ENCODE results near the gene CASZ1.

The CASZ1 gene, protein sequence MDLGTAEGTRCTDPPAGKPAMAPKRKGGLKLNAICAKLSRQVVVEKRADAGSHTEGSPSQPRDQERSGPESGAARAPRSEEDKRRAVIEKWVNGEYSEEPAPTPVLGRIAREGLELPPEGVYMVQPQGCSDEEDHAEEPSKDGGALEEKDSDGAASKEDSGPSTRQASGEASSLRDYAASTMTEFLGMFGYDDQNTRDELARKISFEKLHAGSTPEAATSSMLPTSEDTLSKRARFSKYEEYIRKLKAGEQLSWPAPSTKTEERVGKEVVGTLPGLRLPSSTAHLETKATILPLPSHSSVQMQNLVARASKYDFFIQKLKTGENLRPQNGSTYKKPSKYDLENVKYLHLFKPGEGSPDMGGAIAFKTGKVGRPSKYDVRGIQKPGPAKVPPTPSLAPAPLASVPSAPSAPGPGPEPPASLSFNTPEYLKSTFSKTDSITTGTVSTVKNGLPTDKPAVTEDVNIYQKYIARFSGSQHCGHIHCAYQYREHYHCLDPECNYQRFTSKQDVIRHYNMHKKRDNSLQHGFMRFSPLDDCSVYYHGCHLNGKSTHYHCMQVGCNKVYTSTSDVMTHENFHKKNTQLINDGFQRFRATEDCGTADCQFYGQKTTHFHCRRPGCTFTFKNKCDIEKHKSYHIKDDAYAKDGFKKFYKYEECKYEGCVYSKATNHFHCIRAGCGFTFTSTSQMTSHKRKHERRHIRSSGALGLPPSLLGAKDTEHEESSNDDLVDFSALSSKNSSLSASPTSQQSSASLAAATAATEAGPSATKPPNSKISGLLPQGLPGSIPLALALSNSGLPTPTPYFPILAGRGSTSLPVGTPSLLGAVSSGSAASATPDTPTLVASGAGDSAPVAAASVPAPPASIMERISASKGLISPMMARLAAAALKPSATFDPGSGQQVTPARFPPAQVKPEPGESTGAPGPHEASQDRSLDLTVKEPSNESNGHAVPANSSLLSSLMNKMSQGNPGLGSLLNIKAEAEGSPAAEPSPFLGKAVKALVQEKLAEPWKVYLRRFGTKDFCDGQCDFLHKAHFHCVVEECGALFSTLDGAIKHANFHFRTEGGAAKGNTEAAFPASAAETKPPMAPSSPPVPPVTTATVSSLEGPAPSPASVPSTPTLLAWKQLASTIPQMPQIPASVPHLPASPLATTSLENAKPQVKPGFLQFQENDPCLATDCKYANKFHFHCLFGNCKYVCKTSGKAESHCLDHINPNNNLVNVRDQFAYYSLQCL (N-terminal part only)

DNA sequence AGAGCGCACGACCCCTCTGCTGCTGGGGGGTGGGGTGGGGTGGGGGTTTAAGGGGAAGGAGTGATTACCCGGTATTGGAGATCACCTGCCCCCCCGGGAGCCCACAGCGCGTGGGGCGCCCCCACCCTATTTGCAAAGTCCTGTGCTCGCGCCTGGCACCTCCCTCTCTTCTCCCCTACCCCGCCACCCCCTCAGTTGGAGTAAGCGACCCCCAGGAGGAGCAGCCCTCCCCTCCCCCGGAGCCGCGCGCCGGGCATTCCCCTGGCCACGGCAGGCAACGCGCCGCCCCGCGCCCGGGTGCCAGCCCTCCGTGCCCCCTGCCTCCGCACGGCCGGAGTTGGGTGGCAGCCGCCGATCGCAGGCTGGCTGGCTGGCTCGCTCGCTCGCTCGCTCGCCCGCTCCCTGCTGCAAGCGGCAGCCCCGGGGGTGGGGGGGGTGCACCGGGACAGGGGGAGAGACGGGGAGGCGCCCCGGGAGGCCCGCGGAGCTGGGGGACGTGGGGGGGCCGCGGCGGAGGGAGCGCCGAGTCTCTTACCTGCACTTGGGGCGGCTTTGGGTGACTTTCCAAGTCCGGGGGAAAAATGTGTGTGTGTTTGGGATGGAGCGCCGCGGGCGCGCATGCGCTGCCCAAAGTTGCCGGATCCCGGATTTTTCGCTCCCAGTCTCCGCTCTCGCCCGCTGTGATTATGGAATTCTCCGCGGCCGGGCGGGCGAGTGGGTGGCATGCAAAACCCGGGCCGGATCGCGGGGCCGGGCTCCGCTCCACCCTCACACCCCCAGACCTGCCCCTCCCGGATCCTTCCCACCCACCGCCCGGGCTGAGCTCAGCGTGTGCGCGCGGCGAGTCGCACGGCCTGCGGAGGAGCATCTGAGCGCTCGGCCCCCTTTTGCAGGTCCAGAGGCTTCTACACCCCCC is at the start of gene CASZ1:
CASZ1 (minus strand) TSS at position 618 of the 916 bp plus-strand sequence. CDS start 102,757 bp downstream, outside the sequence.
- peak; percentile 72 for DNase-seq (ENCODE audit: low read depth)

DNA sequence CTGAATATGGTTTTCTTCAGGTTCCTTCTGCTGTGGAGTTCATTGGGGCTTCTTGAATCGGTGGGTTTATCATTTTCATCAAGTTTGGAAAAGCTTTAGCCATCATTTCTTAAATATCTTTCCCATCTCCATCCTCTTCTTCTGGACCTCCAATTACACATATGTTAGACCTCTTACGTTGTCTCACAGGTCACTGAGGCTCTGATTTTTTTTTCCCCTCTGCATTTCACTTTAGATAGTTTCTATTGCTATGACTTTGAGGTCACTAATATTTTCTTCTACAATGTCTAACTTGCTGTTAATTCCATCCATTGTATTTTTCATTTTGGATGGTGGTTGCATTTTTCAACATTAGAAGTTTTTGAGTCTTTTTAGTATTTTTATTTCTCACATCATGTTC is 47.3 kb upstream of the CASZ1 start:
- no peak for DNase-seq (ENCODE audit: low read depth)

DNA sequence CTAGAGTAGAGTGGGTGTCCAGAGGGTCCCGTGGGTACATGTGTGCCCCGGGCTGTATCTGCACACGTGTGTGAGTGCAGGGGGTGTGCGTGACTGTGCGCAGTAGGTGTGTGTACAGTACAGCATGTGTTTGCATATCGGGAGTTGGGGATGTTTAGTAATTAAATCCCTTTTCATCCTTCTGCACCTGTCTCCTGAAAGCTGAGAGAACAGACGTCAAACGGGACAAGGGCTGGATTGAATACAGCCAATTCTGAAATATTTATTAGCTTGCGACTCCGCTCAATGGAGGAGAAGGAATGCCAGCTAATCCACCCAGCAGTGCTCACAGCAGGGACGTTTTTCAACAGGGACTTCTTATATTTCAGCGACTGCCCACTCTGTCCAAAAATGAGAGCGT is 44.7 kb upstream of the CASZ1 start:
- DNase-seq (ENCODE audit: low read depth): no peak

DNA sequence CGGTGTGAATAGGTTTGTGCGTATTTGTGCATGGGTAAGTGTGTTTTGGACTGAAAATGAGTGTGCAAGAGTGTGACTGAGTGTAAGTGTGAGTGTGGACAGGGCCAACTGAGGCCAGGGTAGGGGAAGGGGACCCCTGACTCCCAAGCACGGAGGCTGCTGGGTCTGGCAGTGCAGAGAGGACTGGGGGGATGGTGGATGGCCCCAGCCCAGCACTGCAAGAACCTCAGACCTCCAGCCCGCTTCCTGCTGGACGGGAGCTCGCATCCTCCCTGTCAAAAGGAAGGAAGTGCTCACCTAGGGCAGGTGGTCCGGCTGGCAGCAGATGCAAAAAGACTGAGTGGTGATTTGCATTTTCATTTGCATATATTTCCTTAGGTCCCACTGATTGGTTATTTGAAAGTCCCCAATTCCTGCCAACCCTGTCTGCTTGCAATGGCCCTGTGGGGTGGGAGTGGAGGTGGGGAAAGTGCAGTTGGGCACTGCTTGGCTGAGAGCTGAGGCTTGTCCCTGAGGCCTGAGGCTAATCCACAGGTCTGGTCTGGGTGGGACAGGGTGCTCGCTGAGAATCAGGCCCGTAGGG is 42.8 kb upstream of the CASZ1 start:
- DNase-seq (ENCODE audit: low read depth): no peak

DNA sequence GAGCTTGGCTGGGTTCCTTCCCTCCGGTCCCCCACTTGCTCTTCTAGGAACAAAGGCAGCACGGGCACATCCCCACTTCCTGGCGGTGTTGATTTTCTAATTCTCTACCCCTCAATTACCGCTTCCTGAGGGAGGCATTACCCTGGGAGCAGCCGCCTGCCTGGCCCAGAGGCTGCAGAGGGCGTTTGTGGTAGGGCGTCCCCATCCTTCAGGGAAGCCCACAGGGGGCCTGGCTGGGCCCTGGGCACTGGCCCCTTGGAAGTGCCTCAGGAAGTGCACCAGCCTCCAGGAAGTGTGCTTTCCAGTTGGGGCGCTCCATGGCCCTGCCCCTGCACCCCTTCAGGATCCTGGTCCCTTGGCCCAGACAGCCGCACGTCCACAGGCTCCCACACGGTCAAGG is 42.1 kb upstream of the CASZ1 start:
- no peak for DNase-seq (ENCODE audit: low read depth)

DNA sequence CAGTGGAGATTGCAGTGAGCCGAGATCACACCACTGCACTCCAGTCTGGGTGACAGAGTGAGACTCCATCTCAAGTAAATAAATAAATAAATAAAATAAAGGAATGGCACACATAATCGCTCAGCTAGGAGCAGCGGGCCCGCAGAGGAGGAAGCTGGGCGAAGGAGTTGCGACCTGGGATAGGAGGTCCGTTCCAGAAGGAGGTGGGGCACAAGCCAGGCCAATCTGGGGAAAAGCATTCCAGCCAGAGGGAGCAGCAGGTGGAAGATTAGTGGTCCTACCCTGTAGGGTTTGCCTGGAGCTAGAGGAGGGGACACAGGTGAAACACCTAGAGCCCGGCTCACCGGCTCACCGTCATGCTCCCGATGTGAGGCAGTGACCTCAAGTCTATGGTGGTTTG is 40.3 kb upstream of the CASZ1 start:
- DNase-seq (ENCODE audit: low read depth): no peak

DNA sequence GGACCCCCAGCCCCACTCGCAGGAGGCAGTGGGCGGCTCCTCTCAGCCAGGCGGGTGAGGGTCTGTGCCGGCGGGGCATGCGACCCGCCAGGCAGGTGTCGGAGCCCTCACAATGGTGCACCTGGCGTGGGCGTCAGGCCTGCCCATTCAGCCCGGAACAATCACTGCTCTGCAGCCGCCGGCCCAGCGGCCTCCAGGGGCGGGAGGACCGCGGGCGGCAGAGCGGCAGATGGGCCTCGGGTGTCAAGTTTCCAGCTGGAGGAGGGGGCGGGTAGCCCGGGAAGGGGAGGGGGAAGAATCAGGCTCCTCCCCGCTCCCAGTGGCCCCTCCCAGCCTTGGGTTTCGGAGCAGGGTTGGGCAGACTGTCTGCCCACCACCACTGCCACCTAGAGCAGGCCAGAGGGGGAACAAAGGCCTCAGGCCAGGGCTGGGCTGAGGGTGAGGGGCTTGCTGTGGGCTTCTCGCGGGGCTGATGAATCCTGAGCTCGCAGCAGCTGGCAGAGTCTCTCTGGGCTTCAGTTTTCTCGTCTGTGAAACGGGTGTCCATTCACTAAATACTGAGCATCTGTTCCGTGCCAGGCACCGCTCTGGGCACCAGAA is 39.5 kb upstream of the CASZ1 start:
- DNase-seq (ENCODE audit: low read depth): no peak

DNA sequence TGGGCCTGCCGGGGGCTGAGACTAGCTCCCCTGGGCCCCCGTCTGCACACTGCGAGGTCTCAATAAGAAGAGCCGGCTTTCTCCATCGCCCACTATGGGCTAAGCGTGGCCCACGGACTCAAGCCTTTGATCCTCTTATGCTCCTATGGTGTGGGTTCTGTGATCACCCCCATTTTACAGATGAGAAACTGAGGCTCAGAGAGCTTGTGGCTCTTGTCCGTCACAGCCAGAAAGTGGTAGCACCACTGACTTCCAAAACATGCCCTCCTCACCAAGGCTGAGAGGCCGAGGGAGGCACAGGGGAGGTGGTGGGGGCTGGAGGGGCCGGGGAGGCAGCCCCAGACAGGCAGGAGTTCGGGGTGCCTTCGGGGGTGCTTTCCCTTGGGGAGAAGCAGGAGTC is 39.0 kb upstream of the CASZ1 start:
- DNase-seq (ENCODE audit: low read depth): no peak

DNA sequence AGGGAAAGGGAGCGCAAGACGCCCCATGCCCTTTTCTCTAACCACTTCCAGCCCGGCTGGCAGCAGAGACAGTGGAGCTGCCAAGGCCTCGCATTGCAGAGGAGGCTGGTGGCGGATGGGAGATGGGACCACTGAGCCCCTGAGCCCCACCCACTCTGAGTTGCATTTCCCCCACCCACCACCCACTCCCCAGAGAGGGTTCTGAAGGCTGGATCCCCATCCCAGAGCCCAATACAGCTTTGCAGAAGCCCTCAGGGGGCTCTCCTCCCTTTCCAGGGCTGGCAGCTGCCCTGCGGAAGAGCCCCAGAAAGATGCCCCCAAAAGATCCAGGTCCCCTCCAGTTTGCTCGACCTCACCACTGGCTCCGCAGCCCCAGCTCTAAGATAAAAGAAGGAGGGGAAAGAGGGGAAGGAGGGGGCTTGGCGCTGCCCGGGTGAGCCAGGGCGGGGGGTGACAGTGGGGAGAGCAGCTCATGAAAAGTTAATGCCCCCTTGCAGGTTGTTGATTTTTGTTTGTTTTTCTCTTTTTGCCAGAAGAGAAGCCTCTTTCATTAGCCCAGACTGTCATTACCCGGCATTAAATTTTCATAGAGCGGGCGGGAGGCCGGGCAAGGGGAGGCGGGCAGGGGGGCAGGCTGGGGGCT is 38.4 kb upstream of the CASZ1 start:
- no peak for DNase-seq (ENCODE audit: low read depth)

DNA sequence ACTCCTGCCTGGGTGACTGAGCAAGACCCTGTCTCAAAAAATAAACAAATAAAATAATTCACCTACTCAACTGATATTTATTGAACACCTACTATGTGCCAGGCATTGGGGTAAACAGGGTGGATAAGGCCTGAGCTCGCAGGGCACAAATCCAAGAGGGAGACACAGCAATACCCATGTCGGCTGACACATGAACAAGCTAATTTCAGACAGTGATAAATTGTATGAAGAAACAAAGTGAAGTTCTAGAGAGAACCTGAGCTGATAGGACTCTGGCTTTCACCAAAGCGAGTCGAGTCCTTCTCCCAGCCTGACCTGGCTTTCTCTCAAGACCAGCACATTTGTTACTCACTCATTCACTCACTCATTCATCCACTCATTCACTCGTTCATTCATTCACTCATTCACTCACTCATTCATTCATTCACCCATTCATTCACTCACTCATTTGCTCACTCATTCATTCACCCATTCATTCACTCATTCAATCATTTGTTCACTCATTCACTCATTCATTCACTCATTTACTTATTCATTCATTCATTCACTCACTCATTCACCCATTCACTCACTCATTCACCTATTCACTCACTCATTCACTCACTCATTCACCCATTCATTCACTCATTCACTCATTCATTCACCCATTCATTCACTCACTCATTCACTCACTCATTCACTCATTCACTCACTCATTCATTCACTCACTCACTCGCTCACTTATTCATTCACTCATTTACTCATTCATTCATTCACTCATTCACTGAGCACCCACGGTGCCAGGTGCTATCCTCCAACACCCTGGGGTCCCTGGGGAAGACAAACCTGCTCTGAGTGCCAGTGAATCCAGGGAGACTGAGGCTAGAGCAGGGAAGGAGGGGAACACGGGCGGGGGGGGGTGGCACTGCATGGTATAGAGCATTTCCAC is 37.4 kb upstream of the CASZ1 start:
- DNase-seq (ENCODE audit: low read depth): no peak

DNA sequence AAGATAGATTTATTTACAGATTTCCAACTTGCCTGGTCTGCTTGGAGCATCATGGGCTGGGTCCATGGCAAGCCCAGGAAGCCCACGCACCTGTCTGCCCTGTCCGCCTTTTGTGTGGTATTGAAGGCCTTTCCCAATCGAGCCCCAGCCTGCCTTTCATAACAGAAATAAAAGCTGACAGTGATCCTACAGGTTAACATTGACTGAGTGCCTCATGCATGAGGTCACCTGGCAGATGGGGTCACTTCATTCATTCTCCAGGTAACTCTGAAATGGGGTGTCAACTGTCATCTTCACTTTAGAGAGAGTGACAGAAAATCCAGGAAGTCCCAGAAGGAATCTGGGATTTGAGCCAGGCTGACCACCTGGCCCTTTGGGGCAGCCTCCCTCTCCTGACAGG is 36.3 kb upstream of the CASZ1 start:
- DNase-seq (ENCODE audit: low read depth): no peak

DNA sequence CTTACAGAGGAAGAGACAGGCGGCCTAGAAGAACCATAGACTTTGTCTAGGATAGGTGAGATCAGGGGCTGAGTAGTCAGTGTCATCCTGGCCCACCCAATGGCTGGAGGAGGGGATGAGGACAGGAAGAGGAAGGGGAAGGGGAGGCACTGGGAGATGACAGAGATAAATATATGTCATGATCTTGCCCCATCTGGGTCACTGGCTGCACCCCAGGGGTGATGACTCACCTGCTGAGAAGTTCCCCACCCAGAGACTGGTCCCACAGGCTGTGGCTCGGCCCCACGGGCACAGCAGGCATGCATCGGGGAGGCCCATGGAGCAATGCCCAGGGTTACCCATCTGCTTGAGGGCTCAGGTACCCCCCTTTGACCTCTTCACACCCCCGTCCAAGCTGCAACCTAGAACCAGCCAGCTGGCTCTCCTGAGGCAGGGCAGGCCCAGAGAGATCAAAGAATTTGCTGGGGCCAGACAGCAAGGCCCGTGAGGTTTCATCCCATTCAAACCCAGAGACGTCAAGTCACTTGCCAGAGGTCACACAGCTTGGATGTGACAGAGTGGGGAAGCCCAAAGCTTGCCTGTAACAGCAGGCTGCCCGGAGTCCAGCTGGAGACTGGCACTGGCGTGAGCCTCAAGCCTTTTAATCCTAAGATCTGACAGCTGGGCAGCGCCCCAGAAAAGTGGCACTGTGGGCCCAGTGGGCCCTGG is 34.7 kb upstream of the CASZ1 start:
- DNase-seq (ENCODE audit: low read depth): no peak

DNA sequence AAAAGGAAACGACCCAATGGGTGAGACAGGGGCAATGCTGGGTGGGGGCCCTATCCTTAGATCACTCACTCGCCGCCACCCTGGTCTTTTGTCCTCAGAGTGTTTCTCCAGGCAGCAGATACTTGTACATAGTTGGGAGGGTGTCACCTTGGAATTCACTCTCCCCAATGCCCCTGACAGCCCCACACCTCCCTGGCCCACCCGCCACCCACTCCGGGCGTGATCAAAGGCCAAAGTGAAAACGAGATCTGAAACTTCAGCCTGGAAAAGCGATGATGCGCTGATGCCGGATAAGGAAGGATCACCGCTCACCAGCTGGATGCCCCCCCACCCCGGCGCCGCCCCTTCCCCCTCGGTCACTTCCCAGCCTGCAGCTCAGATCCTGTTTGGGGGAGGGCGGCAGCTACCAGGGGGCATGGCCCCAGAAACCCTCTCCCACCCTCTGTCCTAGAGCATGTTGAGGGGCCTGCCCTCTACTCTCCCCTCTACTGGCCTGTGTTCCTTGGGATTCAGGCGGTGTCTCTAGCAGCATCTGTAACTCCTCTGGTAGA is 33.6 kb upstream of the CASZ1 start:
- no peak for DNase-seq (ENCODE audit: low read depth)

DNA sequence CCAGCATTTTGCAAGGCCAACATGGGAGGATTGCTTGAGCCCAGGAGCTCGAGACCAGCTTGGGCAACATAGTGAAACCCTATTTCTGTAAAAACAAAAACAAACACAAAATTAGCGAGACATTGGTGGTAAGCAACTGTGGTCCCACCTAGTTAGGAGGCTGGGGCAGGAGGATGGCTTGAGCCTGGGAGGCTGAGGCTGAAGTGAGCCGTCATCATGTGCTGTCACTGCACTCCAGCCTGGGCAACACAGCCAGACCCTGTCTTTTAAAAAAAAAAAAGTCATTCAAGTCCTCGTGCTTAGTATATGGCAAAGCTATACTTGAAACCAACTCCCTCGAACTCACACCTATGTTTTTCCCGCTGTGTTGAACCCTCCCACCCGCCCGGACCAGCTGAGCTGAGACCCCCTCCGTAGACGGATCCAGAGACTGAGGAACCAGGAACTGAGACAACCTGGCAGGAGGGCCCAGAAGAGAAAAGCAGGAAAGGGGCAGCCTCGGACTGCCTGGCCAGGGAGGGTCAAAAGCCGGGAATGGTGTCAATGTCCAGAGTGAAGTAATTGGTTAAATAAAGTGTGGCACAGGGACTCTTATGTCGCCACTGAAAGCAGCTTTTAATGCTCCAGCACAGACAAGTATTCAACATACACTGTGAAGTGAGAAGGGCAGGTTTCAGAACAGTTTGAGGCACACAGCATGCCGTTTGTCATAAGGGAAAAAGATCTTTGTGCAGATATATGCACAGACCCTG is 32.8 kb upstream of the CASZ1 start:
- DNase-seq (ENCODE audit: low read depth): no peak

DNA sequence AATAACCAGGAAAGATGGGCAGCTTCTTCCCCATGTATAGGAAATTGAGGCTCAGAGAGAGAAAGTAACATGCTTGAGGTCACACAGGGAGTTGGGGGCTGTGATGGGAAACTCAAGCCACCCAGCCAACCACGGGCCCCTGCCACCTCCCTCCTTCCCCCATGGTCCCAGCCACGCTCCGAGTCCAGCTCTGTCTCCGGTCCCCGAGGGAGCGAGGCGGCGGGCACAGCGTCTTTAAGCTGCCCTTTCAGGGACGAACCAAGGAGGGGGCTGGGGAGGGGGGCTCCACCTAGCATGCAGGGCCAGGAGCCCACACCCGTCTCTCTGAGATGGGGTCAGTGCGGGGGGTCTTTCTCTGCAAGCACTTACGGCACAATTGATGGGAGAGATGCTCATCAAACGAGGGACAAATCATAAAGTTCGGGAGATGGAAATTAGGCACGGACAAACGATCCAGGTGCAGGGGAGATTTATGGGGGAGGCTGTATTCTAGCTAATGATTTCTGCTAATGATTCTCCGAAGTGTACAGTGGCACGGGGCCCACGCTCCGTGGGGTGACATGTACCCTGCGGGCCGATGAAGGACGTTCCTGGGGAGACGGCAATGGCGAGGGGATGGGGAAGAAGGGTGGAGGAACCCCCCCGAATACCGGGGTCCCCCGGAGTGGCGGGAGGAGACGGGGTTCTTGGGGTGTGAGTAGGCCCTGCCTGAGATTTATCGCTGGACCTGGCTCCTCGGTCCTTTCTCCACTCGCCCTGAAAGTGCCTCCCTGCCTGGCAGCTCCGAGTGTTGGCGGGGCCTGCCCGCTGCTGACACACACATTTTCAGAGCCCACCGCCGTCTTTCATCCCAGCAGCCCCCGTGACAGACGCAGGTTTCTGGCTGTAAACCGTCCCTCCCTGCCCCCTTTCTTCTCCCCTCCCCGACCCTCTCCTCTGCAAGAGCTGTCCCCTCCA is 31.2 kb upstream of the CASZ1 start:
- no peak for DNase-seq (ENCODE audit: low read depth)

DNA sequence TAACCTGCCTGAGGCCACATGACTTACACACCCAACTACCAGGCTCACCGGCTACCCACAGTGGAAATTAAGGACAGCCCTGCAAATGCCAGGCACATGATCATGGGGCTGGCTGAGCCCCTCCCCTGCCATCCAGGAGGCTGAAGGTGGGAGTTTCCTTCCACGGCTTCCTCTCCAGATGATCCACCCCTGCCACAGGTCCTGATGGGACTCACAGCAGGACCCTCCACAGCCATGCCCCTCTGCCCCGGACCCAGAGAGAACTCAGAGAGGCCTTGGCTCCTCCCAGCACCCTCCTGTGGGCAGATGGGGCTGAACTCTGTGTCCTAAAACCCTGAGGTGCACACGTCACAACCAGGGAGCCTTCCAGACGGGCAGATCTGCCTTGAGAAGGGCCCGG is 29.1 kb upstream of the CASZ1 start:
- DNase-seq (ENCODE audit: low read depth): no peak
